Tongue (tissue), 2 donors: ENCODE measurements around the gene TMEM38A. TPM values are rescaled to one million over a fixed set of nuclear protein-coding genes. Genes with fewer than 3 reads are reported as not detected.

Experiments
- small RNA-seq: library from RNA; depleted of rRNA; stranded (forward); fragments of <200 nt; gene quantifications from one replicate; pipeline ENCODE3, GENCODE V24; 2014; ENCODE audit warnings: low replicate concordance
- total RNA-seq: library from RNA; depleted of rRNA; stranded (reverse); fragments of >200 nt; gene quantifications from one replicate; pipeline ENCODE4 v1.2.3, GENCODE V29; 2014

The TMEM38A gene
- total RNA-seq, 1 donor from 2014 or later = 97.2 TPM

Small RNA genes within 50 kb of the gene (small RNA-seq; reads per million reads assigned to genes)
- not detected for gene AC008737.2

Other genes with a start within 250 kb of the TMEM38A start
- gene EPS15L1, start 189.2 kb upstream of the TMEM38A start, total RNA-seq = 16.4 TPM
- not detected for gene CALR3, start 165.0 kb upstream of the TMEM38A start, total RNA-seq
- 8.8 TPM for gene C19orf44, start 164.7 kb upstream of the TMEM38A start, total RNA-seq
- gene CHERP, start 118.7 kb upstream of the TMEM38A start, total RNA-seq = 17.4 TPM
- gene SLC35E1, start 88.7 kb upstream of the TMEM38A start, total RNA-seq = 19.8 TPM
- gene MED26, start 32.9 kb upstream of the TMEM38A start, total RNA-seq = 5.3 TPM
- gene SMIM7, start 995 bp upstream of the TMEM38A start, total RNA-seq = 67.4 TPM
- gene NWD1, start 58.7 kb downstream of the TMEM38A start, total RNA-seq = 0.10 TPM
- 39.0 TPM for gene SIN3B, start 168.3 kb downstream of the TMEM38A start, total RNA-seq
- gene F2RL3, start 227.9 kb downstream of the TMEM38A start, total RNA-seq = 1.3 TPM